ENCODE measurements around the gene ITPR2. TPM values are rescaled to one million over a fixed set of nuclear protein-coding genes. Genes with fewer than 3 reads are reported as not detected.

The ITPR2 gene
- total RNA-seq, 1 experiment from 2014 or later, result 41.6 TPM

DNA sequence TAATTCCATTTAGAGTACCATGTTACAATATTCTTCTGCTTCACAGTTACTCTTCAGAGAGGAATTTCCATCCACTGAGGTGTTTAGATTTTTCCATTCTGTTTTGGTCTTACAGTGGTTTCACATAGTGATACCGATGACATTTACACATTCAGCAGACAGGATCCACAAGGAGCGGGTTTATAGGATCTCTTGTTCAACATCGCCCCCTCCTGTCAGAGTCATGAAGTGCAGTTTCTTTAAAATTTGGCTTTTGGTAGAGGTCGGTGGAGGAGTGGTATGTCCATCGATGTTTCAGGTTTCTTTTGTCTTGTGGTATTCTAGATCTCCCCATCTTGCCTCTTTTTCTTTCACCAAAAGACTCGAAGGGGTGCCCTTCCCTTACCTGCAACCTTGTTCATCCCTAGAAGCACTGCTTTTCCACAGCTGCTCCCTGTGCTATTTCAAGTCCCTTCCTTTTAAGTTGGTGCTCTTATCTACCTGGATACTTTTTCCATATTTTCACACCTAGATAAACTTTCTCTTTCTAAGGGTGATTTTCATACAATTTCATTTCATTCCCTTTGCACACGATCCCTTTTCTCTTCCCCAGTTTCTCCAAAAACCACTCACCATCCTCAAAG is 181.3 kb downstream of the ITPR2 start:
- POLR2A ChIA-PET, result no interaction called here
- no TSS peak for BruUV-seq (replicated peaks)
- intact Hi-C loops (cut with micrococcal nuclease; ENCODE audit: unreplicated experiment), result loop anchor here (1.0 to 5.0 kb wide), 9 partner anchors 18 to 554 kb away; no protein-coding TSS in a partner anchor
- TF ChIP-seq, protein P1, sequence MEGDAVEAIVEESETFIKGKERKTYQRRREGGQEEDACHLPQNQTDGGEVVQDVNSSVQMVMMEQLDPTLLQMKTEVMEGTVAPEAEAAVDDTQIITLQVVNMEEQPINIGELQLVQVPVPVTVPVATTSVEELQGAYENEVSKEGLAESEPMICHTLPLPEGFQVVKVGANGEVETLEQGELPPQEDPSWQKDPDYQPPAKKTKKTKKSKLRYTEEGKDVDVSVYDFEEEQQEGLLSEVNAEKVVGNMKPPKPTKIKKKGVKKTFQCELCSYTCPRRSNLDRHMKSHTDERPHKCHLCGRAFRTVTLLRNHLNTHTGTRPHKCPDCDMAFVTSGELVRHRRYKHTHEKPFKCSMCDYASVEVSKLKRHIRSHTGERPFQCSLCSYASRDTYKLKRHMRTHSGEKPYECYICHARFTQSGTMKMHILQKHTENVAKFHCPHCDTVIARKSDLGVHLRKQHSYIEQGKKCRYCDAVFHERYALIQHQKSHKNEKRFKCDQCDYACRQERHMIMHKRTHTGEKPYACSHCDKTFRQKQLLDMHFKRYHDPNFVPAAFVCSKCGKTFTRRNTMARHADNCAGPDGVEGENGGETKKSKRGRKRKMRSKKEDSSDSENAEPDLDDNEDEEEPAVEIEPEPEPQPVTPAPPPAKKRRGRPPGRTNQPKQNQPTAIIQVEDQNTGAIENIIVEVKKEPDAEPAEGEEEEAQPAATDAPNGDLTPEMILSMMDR (IDR thresholded peaks at IDR 0.05; ENCODE audit: insufficient read depth in 1 of 2, low read depth in 1 of 2, low read length in 1 of 2, severe bottlenecking in 1 of 2, unreplicated experiment in 1 of 2), result peak; percentile 88 to 99
- CTCF ChIA-PET, result interaction anchor here (0.6 to 2.0 kb wide), 7 partner anchors 21 to 532 kb away, joined by 3 to 9 read pairs (median 3); no protein-coding TSS in a partner anchor
- Histone ChIP-seq H3K27me3 (replicated peaks; ENCODE audit: control insufficient read depth, insufficient read depth, low read length) (no peaks in the 10 kb centered on the region), H3K4me1 (peaks cover 23% of the 10 kb centered on the region), H3K36me3 (ENCODE audit: control insufficient read depth, insufficient read depth, low read length) (peaks cover 1% of the 10 kb centered on the region; the same call in 1 of the 2 replicates), H3K4me3 (ENCODE audit: low read depth, low read length) (no peak overlapping the region), H3K9me3 (peaks cover 11% of the 10 kb centered on the region)
- peaks cover 11% of the 10 kb centered on the region for H3K36me3 Mint-ChIP-seq (ENCODE audit: insufficient read depth, unreplicated experiment)
- peaks cover 32% of the 10 kb centered on the region for H3K4me1 Mint-ChIP-seq (ENCODE audit: low read depth, unreplicated experiment)
- no peak overlapping the region for H3K27ac Mint-ChIP-seq (ENCODE audit: unreplicated experiment)
- H3K27me3 Mint-ChIP-seq (ENCODE audit: insufficient read depth, unreplicated experiment), result no peaks in the 10 kb centered on the region
- peak; percentile 65 to 88 for DNase-seq
- peaks cover 10% of the 10 kb centered on the region for H3K9me3 Mint-ChIP-seq (ENCODE audit: unreplicated experiment)
- no peak overlapping the region for H3K4me3 Mint-ChIP-seq (ENCODE audit: unreplicated experiment)

DNA sequence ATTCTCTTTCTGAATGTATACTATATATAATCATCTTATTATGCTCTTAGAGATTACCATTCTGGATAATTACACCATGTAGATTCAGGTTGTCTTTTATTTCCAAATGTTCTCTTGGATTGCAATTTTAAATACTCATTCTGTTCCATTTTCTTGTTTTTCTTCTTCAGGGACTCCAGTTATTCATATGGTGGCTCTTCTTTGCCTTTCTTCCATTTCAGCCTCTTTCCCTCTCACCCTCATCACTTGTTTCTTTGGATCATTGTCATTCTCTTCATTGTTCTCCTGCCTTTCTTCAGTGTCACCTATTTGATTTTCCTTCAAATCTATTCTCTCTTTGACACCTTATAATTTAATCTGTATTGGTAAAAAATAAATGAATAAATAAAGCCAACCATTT is 182.0 kb downstream of the ITPR2 start:
- Histone ChIP-seq H3K9me3 (peaks cover 11% of the 10 kb centered on the region), H3K4me3 (ENCODE audit: low read depth, low read length) (no peak overlapping the region), H3K4me1 (peaks cover 23% of the 10 kb centered on the region), H3K27me3 (replicated peaks; ENCODE audit: control insufficient read depth, insufficient read depth, low read length) (no peaks in the 10 kb centered on the region), H3K36me3 (ENCODE audit: control insufficient read depth, insufficient read depth, low read length) (peaks cover 1% of the 10 kb centered on the region; the same call in 1 of the 2 replicates)
- TF ChIP-seq, protein P1 (IDR thresholded peaks at IDR 0.05; ENCODE audit: insufficient read depth in 1 of 2, low read depth in 1 of 2, low read length in 1 of 2, severe bottlenecking in 1 of 2, unreplicated experiment in 1 of 2), result no peak
- ChIA-PET POLR2A (no interaction called here), CTCF (interaction anchor here (0.6 to 2.0 kb wide), 2 partner anchors 51 to 228 kb away, joined by 3 to 9 read pairs; no protein-coding TSS in a partner anchor)
- Mint-ChIP-seq H3K27me3 (ENCODE audit: insufficient read depth, unreplicated experiment) (no peaks in the 10 kb centered on the region), H3K36me3 (ENCODE audit: insufficient read depth, unreplicated experiment) (peaks cover 11% of the 10 kb centered on the region), H3K4me3 (ENCODE audit: unreplicated experiment) (no peak overlapping the region), H3K9me3 (ENCODE audit: unreplicated experiment) (peaks cover 16% of the 10 kb centered on the region), H3K27ac (ENCODE audit: unreplicated experiment) (no peak overlapping the region), H3K4me1 (ENCODE audit: low read depth, unreplicated experiment) (peaks cover 37% of the 10 kb centered on the region)
- DNase-seq, result no peak
- intact Hi-C loops (cut with micrococcal nuclease; ENCODE audit: unreplicated experiment), result loop anchor here (1.0 to 5.0 kb wide), 9 partner anchors 18 to 554 kb away; no protein-coding TSS in a partner anchor
- BruUV-seq (replicated peaks), result TSS peak; percentile 5

DNA sequence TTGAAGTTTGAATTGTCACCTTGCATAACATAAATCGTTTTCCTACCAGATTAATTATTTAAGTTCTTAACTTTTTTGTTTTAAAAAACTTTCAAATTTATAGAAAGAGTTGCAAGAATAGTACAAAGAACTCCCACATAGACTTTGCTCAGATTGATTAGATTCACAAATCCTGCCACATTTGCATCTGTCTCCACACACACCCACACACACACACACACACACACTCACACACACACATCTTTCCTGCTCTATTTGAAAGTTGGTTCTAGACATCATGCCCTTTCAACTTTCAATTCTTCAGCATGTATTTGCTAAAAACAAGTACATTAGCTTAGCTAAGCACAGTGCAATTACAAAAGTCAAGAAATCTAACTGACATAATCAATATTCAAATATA is 184.0 kb downstream of the ITPR2 start:
- no peak overlapping the region for H3K4me3 ChIP-seq (ENCODE audit: low read depth, low read length)
- H3K36me3 Mint-ChIP-seq (ENCODE audit: insufficient read depth, unreplicated experiment), result peaks cover 11% of the 10 kb centered on the region
- H3K9me3 Mint-ChIP-seq (ENCODE audit: unreplicated experiment), result peaks cover 34% of the 10 kb centered on the region
- peaks cover 40% of the 10 kb centered on the region for H3K4me1 Mint-ChIP-seq (ENCODE audit: low read depth, unreplicated experiment)
- H3K4me1 ChIP-seq, result peaks cover 23% of the 10 kb centered on the region
- ChIA-PET CTCF (no interaction called here), POLR2A (no interaction called here)
- no peak overlapping the region for H3K4me3 Mint-ChIP-seq (ENCODE audit: unreplicated experiment)
- peak overlapping the region; percentile 21 for H3K27ac Mint-ChIP-seq (ENCODE audit: unreplicated experiment)
- no peaks in the 10 kb centered on the region for H3K27me3 ChIP-seq (replicated peaks; ENCODE audit: control insufficient read depth, insufficient read depth, low read length)
- H3K9me3 ChIP-seq, result peaks cover 11% of the 10 kb centered on the region
- H3K27me3 Mint-ChIP-seq (ENCODE audit: insufficient read depth, unreplicated experiment), result no peaks in the 10 kb centered on the region
- H3K36me3 ChIP-seq (ENCODE audit: control insufficient read depth, insufficient read depth, low read length), result peaks cover 1% of the 10 kb centered on the region; the same call in 1 of the 2 replicates
- no peak for DNase-seq
- intact Hi-C loops (cut with micrococcal nuclease; ENCODE audit: unreplicated experiment), result no loop called here
- BruUV-seq (replicated peaks), result no TSS peak
- TF ChIP-seq, protein P1 (IDR thresholded peaks at IDR 0.05; ENCODE audit: insufficient read depth in 1 of 2, low read depth in 1 of 2, low read length in 1 of 2, severe bottlenecking in 1 of 2, unreplicated experiment in 1 of 2), result no peak

Measured in Caco-2 (cell line).